HG03439 (cell line): ENCODE measurements around the gene CBX2.
A peak's percentile ranks its signal among the peaks of the same experiment; 100 is the strongest.

Source experiments
- ATAC-seq: cut with Tn5 transposase; IDR thresholded peaks from one replicate; pipeline ENCODE4 v1.9.1; 2021; ENCODE audit warnings: mild to moderate bottlenecking, moderate library complexity; ENCODE audit not compliant: unreplicated experiment

CBX2 gene

GRCh38 chr17:79777894-79778503 lies at the start of gene CBX2:
TSS of gene CBX2 (plus strand) at chr17:79778148. CDS start at chr17:79778236, 88 bp downstream.
- ATAC-seq: peak; percentile 71

- ATAC-seq: no peak
Observed at GRCh38 chr17:79728169-79728907, 49.6 kb upstream of the CBX2 start.

GRCh38 chr17:79728908-79729471 lies 49.0 kb upstream of the CBX2 start:
- no peak for ATAC-seq

GRCh38 chr17:79729761-79730160 lies 48.2 kb upstream of the CBX2 start:
- no peak for ATAC-seq

GRCh38 chr17:79730437-79730768 lies 47.5 kb upstream of the CBX2 start:
- no peak for ATAC-seq

GRCh38 chr17:79730769-79731483 lies 47.0 kb upstream of the CBX2 start, which contains the start of gene ENPP7:
TSS of gene ENPP7 (plus strand) at chr17:79730943. CDS start at chr17:79731140, 197 bp downstream.
- no peak for ATAC-seq

- ATAC-seq: no peak
Observed at GRCh38 chr17:79732254-79732653, 45.7 kb upstream of the CBX2 start.

GRCh38 chr17:79732804-79733691 lies 44.9 kb upstream of the CBX2 start:
- no peak for ATAC-seq

GRCh38 chr17:79733692-79734070 lies 44.3 kb upstream of the CBX2 start:
- ATAC-seq: no peak

- ATAC-seq: no peak
Observed at GRCh38 chr17:79735096-79735495, 42.9 kb upstream of the CBX2 start.

GRCh38 chr17:79737046-79737921 lies 40.7 kb upstream of the CBX2 start:
- ATAC-seq: no peak

- no peak for ATAC-seq
Observed at GRCh38 chr17:79737922-79738578, 39.9 kb upstream of the CBX2 start.

- no peak for ATAC-seq
Observed at GRCh38 chr17:79738643-79739042, 39.3 kb upstream of the CBX2 start.

GRCh38 chr17:79739148-79740062 lies 38.5 kb upstream of the CBX2 start:
- ATAC-seq: no peak

GRCh38 chr17:79740413-79740812 lies 37.5 kb upstream of the CBX2 start:
- ATAC-seq: no peak

GRCh38 chr17:79741401-79741750 lies 36.6 kb upstream of the CBX2 start:
- ATAC-seq: no peak

- ATAC-seq: no peak
Observed at GRCh38 chr17:79741751-79742588, 36.0 kb upstream of the CBX2 start.

GRCh38 chr17:79742589-79742918 lies 35.4 kb upstream of the CBX2 start:
- ATAC-seq: no peak
